ENCODE results near the gene CACNB2. TPM values are rescaled to one million over a fixed set of nuclear protein-coding genes. Genes with fewer than 3 reads are reported as not detected.

Gene CACNB2
- total and polyA plus RNA-seq, 2 donors (not counting 3 experiments of a cell fraction or from before 2014, with no cell fraction given): not detected

- H3K4me2 ChIP-seq (ENCODE audit: insufficient read depth, low read length): no peak overlapping the region
- intact Hi-C loops (cut with micrococcal nuclease): no loop called here
- no peaks in the 10 kb centered on the region for H3K27me3 ChIP-seq (ENCODE audit: control insufficient read depth in 2 of 2, insufficient read depth in 2 of 2, low read length in 2 of 2)
- BruUV-seq (replicated peaks): no TSS peak
- H3K36me3 ChIP-seq (ENCODE audit: control insufficient read depth in 2 of 2, extremely low read depth in 1 of 2, insufficient read depth in 2 of 2, low read length in 2 of 2): no peaks in the 10 kb centered on the region
- FAIRE-seq (no peak), DNase-seq (ENCODE audit: low read depth, low spot score) (no peak)
- TF ChIP-seq JUN (IDR thresholded peaks at IDR 0.05; ENCODE audit: borderline replicate concordance, insufficient read depth, insufficient read length, low read depth) (no peak), FOS (IDR thresholded peaks at IDR 0.05; ENCODE audit: borderline replicate concordance, insufficient read depth, low read length) (no peak), MAX (IDR thresholded peaks at IDR 0.05; ENCODE audit: insufficient read depth, insufficient read length) (no peak)
- no peaks in the 10 kb centered on the region for H3K9me3 ChIP-seq (replicated peaks; ENCODE audit: control insufficient read depth, insufficient read depth, low read length)
- H4K20me1 ChIP-seq (replicated peaks; ENCODE audit: control insufficient read depth, extremely low read depth, insufficient read depth, low read length): no peaks in the 10 kb centered on the region
- no peaks in the 10 kb centered on the region for H3K4me1 ChIP-seq (ENCODE audit: control insufficient read depth, extremely low read depth, insufficient read depth, low read length)
- H3K79me2 ChIP-seq (ENCODE audit: control insufficient read depth, insufficient read depth, low read length): no peaks in the 10 kb centered on the region
- no peak overlapping the region for H3K27ac ChIP-seq (ENCODE audit: insufficient read depth, low read depth, low read length)
- H2AFZ ChIP-seq (ENCODE audit: low read depth, low read length): no peak overlapping the region
- no peaks in the 10 kb centered on the region for H3K9me1 ChIP-seq (replicated peaks; ENCODE audit: control insufficient read depth, extremely low read depth, insufficient read depth, low read length)
- H3K4me3 ChIP-seq (replicated peaks in 1 of 3; ENCODE audit: insufficient read depth in 1 of 3, low read depth in 1 of 3, low read length in 3 of 3): no peak overlapping the region
- dilution Hi-C loops (cut with MboI; ENCODE audit: extremely low pct_ligation_motif_present, low sequenced_read_pairs): no loop called here
- CTCF ChIA-PET: no interaction called here
- POLR2A ChIA-PET: no interaction called here
- no peak overlapping the region for H3K9ac ChIP-seq (replicated peaks; ENCODE audit: extremely low read depth, insufficient read depth, low read length)
Measured at GRCh38 chr10:18483516-18484186, 343.4 kb downstream of the CACNB2 start.

GRCh38 chr10:18486438-18486837 is 346.2 kb downstream of the CACNB2 start:
- H3K79me2 ChIP-seq (ENCODE audit: control insufficient read depth, insufficient read depth, low read length): no peaks in the 10 kb centered on the region
- no peaks in the 10 kb centered on the region for H4K20me1 ChIP-seq (replicated peaks; ENCODE audit: control insufficient read depth, extremely low read depth, insufficient read depth, low read length)
- TF ChIP-seq FOS (IDR thresholded peaks at IDR 0.05; ENCODE audit: borderline replicate concordance, insufficient read depth, low read length): no peak
- no peak for TF ChIP-seq MAX (IDR thresholded peaks at IDR 0.05; ENCODE audit: insufficient read depth, insufficient read length)
- no peak for TF ChIP-seq CTCF (IDR thresholded peaks at IDR 0.05; ENCODE audit: extremely low read depth in 1 of 2, insufficient read depth in 1 of 2, low read depth in 1 of 2, low read length in 2 of 2)
- no peak for TF ChIP-seq EZH2 (IDR thresholded peaks at IDR 0.05; ENCODE audit: borderline replicate concordance, low read depth, low read length, severe bottlenecking)
- H3K4me3 ChIP-seq (replicated peaks in 1 of 3; ENCODE audit: insufficient read depth in 1 of 3, low read depth in 1 of 3, low read length in 3 of 3): no peak overlapping the region
- no peaks in the 10 kb centered on the region for H3K9me1 ChIP-seq (replicated peaks; ENCODE audit: control insufficient read depth, extremely low read depth, insufficient read depth, low read length)
- CTCF ChIA-PET: no interaction called here
- BruUV-seq (replicated peaks): no TSS peak
- POLR2A ChIA-PET: no interaction called here
- H3K27me3 ChIP-seq (ENCODE audit: control insufficient read depth in 2 of 2, insufficient read depth in 2 of 2, low read length in 2 of 2): no peaks in the 10 kb centered on the region
- no peak overlapping the region for H3K4me2 ChIP-seq (ENCODE audit: insufficient read depth, low read length)
- H3K9ac ChIP-seq (replicated peaks; ENCODE audit: extremely low read depth, insufficient read depth, low read length): no peak overlapping the region
- H3K36me3 ChIP-seq (ENCODE audit: control insufficient read depth in 2 of 2, extremely low read depth in 1 of 2, insufficient read depth in 2 of 2, low read length in 2 of 2): no peaks in the 10 kb centered on the region
- dilution Hi-C loops (cut with MboI; ENCODE audit: extremely low pct_ligation_motif_present, low sequenced_read_pairs) (no loop called here), intact Hi-C loops (cut with micrococcal nuclease) (no loop called here)
- no peak overlapping the region for H2AFZ ChIP-seq (ENCODE audit: low read depth, low read length)
- no peaks in the 10 kb centered on the region for H3K9me3 ChIP-seq (replicated peaks; ENCODE audit: control insufficient read depth, insufficient read depth, low read length)
- H3K27ac ChIP-seq (ENCODE audit: insufficient read depth, low read depth, low read length): no peak overlapping the region
- DNase-seq (ENCODE audit: low read depth, low spot score) (no peak), FAIRE-seq (no peak)
- no peaks in the 10 kb centered on the region for H3K4me1 ChIP-seq (ENCODE audit: control insufficient read depth, extremely low read depth, insufficient read depth, low read length)

Data from endothelial cell of umbilical vein (primary cell).